GM23338 (cell line): ENCODE results near the gene GSN. TPM values are rescaled to one million over a fixed set of nuclear protein-coding genes. Genes with fewer than 3 reads are reported as not detected.

ENCODE experiments used
- ATAC-seq: fragments of 200-7000 bp; cut with Tn5 transposase; 3 replicates; pipeline ENCODE4 v1.9.1; 2020
- DNase-seq: peaks from one replicate; pipeline ENCODE4 v3.0.0-alpha.2; 2015; ENCODE audit warnings: low spot score
- H2AFZ ChIP-seq: fragments of 200-600 bp; sonication (generic); 2 replicates; pipeline ENCODE4 v1.8.0; 2016; ENCODE audit warnings: antibody characterized with exemption, mild to moderate bottlenecking, moderate library complexity
- H3F3A ChIP-seq: fragments of 200-600 bp; sonication (generic); replicated peaks from 2 replicates; pipeline ENCODE4 v1.8.0; 2017; ENCODE audit warnings: antibody characterized with exemption, mixed run types, low read depth
- H3K27ac ChIP-seq: fragments of 200-600 bp; sonication (generic); 2 replicates; pipeline ENCODE4 v1.6.1; 2016; ENCODE audit warnings: low read depth
- H3K27me3 ChIP-seq: fragments of 200-600 bp; sonication (generic); 2 replicates; pipeline ENCODE4 v1.8.0; 2016; ENCODE audit warnings: mild to moderate bottlenecking, mixed run types, moderate library complexity; ENCODE audit not compliant: insufficient read depth
- H3K36me3 ChIP-seq: fragments of 200-600 bp; sonication (generic); 2 replicates; pipeline ENCODE4 v1.8.0; 2016; ENCODE audit warnings: mild to moderate bottlenecking; ENCODE audit not compliant: insufficient read depth
- H3K4me1 ChIP-seq: fragments of 200-600 bp; sonication (generic); 2 replicates; pipeline ENCODE4 v1.8.0; 2016; ENCODE audit warnings: mild to moderate bottlenecking, moderate library complexity; ENCODE audit not compliant: insufficient read depth
- H3K4me2 ChIP-seq: fragments of 200-600 bp; sonication (generic); 2 replicates; pipeline ENCODE4 v1.7.1; 2017; ENCODE audit warnings: mixed run types
- H3K4me3 ChIP-seq: fragments of 200-600 bp; sonication (generic); 2 replicates; pipeline ENCODE4 v1.6.1; 2016; ENCODE audit warnings: mixed run types
- H3K79me2 ChIP-seq: fragments of 200-600 bp; sonication (generic); replicated peaks from 2 replicates; pipeline ENCODE4 v1.8.0; 2017; ENCODE audit warnings: mild to moderate bottlenecking; ENCODE audit not compliant: insufficient read depth
- H3K9me2 ChIP-seq: fragments of 200-600 bp; sonication (generic); 2 replicates; pipeline ENCODE4 v1.8.0; 2017; ENCODE audit not compliant: insufficient read depth
- H4K20me1 ChIP-seq: fragments of 200-600 bp; sonication (generic); replicated peaks from 2 replicates; pipeline ENCODE4 v1.8.0; 2017; ENCODE audit warnings: mild to moderate bottlenecking; ENCODE audit not compliant: insufficient read depth
- H3K27ac Mint-ChIP-seq: 2 replicates; pipeline ENCODE4 v1.8.0; 2020; ENCODE audit warnings: inconsistent platforms, mild to moderate bottlenecking, moderate library complexity, mixed read lengths
- H3K27me3 Mint-ChIP-seq: 3 replicates; pipeline ENCODE4 v1.8.0; 2022; ENCODE audit warnings: low read depth, mild to moderate bottlenecking, moderate library complexity, mixed read lengths, inconsistent platforms; ENCODE audit not compliant: insufficient read depth, poor library complexity
- H3K36me3 Mint-ChIP-seq: 3 replicates; pipeline ENCODE4 v1.8.0; 2021; ENCODE audit warnings: low read depth, mild to moderate bottlenecking, inconsistent platforms, moderate library complexity, mixed read lengths
- H3K4me1 Mint-ChIP-seq: 3 replicates; pipeline ENCODE4 v1.8.0; 2020; ENCODE audit warnings: mild to moderate bottlenecking, inconsistent platforms, mixed read lengths
- H3K4me3 Mint-ChIP-seq: 3 replicates; pipeline ENCODE4 v1.8.0; 2021; ENCODE audit warnings: moderate library complexity, mild to moderate bottlenecking, inconsistent platforms, mixed read lengths
- H3K9me3 Mint-ChIP-seq: 3 replicates; pipeline ENCODE4 v1.8.0; 2020; ENCODE audit warnings: moderate library complexity, mild to moderate bottlenecking, inconsistent platforms, mixed read lengths
- EZH2 ChIP-seq: fragments of 200-600 bp; sonication (generic); IDR thresholded peaks from one replicate; pipeline ENCODE4 v1.8.0; 2017; ENCODE audit warnings: antibody characterized with exemption, mild to moderate bottlenecking, low read depth; ENCODE audit not compliant: unreplicated experiment
- EZH2phosphoT487 ChIP-seq: fragments of 200-600 bp; sonication (generic); IDR thresholded peaks from one replicate; pipeline ENCODE4 v1.8.1; 2018; ENCODE audit warnings: antibody characterized with exemption; ENCODE audit not compliant: unreplicated experiment
- JUNB ChIP-seq: IDR thresholded peaks from one replicate; pipeline ENCODE4 v1.6.1; 2016; ENCODE audit warnings: antibody characterized with exemption; ENCODE audit not compliant: unreplicated experiment
- STAT1 ChIP-seq: IDR thresholded peaks from one replicate; pipeline ENCODE4 v1.6.1; 2016; ENCODE audit warnings: antibody characterized with exemption; ENCODE audit not compliant: unreplicated experiment
- ZNF114 ChIP-seq: fragments of 250-450 bp; sonication (Bioruptor Pico); IDR thresholded peaks from 2 replicates; pipeline ENCODE4 v1.5.0; 2020; ENCODE audit warnings: mild to moderate bottlenecking, moderate library complexity
- polyA plus RNA-seq: library from polyadenylated mRNA; unstranded; fragments of >200 nt; fragmentation: Nextera tagmentation; extraction: Ambion mirVana; gene quantifications from 2 replicates; pipeline ENCODE4 v1.2.1, GENCODE V29; 2016
- total RNA-seq: library from RNA; depleted of rRNA; stranded (reverse); fragments of >200 nt; shearing (Covaris generic); gene quantifications from 2 replicates; pipeline ENCODE4 v1.2.3, GENCODE V29; 2014
- TF ChIP-seq, protein P1 (sequence below): fragments of 250-450 bp; sonication (Bioruptor Pico); IDR thresholded peaks from 2 replicates; pipeline ENCODE4 v1.5.0; 2020; ENCODE audit warnings: mild to moderate bottlenecking, moderate library complexity
- TF ChIP-seq, protein P2 (sequence below), 2 experiments: fragments of 200-600 bp in 1 of 2; sonication (generic) in 1 of 2; conservative IDR thresholded peaks; 2 replicates each; pipeline versions ENCODE4 v1.5.1 to v1.6.1; 2016 to 2017; ENCODE audit warnings: antibody characterized with exemption in 2 of 2, low read depth in 2 of 2, mild to moderate bottlenecking in 2 of 2, moderate library complexity in 1 of 2
- TF ChIP-seq, protein P3 (sequence below): IDR thresholded peaks from 2 replicates; pipeline ENCODE4 v1.6.1; 2016; ENCODE audit warnings: antibody characterized with exemption

The GSN gene
- total and polyA plus RNA-seq, 2 experiments from 2014 or later, result 30.2 to 85.7 TPM

DNA sequence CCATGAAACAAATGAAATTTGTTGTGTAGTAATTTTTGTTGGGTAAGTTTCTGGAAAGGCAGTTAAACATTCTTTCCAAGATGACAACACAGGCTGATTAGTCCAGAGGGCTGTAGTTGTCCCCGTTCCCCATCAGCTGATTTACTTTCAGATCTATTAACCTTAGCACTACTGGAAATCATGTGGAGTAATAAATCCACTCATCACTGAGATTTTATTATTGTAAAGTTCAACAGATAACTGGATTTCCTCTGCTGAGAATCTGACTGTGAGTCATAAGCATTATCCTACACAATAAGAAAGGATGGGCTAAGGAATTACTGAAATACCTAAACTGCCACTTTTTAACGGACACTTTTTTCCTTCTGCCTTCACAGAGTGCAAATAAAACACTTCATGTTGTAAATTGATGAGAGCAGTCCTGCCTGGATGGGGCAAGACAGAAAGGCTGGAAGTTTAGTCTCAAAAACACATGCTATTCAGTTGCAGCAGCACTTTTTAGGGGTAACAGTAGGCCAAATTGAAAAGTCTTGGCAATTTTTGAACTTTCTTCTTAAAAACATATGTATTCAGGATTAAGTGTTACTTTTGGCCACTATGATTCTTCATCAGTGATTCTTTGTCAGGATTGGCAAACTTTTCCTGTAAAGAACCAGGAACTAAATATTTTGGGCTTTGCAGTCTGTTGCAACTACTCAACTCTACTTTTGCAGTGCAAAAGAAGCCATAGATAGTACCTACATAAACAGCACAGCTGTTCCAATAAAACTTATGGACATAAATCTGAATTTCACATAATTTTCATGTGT, 95.1 kb downstream of the GSN start (continued):
- TF ChIP-seq, protein P1, sequence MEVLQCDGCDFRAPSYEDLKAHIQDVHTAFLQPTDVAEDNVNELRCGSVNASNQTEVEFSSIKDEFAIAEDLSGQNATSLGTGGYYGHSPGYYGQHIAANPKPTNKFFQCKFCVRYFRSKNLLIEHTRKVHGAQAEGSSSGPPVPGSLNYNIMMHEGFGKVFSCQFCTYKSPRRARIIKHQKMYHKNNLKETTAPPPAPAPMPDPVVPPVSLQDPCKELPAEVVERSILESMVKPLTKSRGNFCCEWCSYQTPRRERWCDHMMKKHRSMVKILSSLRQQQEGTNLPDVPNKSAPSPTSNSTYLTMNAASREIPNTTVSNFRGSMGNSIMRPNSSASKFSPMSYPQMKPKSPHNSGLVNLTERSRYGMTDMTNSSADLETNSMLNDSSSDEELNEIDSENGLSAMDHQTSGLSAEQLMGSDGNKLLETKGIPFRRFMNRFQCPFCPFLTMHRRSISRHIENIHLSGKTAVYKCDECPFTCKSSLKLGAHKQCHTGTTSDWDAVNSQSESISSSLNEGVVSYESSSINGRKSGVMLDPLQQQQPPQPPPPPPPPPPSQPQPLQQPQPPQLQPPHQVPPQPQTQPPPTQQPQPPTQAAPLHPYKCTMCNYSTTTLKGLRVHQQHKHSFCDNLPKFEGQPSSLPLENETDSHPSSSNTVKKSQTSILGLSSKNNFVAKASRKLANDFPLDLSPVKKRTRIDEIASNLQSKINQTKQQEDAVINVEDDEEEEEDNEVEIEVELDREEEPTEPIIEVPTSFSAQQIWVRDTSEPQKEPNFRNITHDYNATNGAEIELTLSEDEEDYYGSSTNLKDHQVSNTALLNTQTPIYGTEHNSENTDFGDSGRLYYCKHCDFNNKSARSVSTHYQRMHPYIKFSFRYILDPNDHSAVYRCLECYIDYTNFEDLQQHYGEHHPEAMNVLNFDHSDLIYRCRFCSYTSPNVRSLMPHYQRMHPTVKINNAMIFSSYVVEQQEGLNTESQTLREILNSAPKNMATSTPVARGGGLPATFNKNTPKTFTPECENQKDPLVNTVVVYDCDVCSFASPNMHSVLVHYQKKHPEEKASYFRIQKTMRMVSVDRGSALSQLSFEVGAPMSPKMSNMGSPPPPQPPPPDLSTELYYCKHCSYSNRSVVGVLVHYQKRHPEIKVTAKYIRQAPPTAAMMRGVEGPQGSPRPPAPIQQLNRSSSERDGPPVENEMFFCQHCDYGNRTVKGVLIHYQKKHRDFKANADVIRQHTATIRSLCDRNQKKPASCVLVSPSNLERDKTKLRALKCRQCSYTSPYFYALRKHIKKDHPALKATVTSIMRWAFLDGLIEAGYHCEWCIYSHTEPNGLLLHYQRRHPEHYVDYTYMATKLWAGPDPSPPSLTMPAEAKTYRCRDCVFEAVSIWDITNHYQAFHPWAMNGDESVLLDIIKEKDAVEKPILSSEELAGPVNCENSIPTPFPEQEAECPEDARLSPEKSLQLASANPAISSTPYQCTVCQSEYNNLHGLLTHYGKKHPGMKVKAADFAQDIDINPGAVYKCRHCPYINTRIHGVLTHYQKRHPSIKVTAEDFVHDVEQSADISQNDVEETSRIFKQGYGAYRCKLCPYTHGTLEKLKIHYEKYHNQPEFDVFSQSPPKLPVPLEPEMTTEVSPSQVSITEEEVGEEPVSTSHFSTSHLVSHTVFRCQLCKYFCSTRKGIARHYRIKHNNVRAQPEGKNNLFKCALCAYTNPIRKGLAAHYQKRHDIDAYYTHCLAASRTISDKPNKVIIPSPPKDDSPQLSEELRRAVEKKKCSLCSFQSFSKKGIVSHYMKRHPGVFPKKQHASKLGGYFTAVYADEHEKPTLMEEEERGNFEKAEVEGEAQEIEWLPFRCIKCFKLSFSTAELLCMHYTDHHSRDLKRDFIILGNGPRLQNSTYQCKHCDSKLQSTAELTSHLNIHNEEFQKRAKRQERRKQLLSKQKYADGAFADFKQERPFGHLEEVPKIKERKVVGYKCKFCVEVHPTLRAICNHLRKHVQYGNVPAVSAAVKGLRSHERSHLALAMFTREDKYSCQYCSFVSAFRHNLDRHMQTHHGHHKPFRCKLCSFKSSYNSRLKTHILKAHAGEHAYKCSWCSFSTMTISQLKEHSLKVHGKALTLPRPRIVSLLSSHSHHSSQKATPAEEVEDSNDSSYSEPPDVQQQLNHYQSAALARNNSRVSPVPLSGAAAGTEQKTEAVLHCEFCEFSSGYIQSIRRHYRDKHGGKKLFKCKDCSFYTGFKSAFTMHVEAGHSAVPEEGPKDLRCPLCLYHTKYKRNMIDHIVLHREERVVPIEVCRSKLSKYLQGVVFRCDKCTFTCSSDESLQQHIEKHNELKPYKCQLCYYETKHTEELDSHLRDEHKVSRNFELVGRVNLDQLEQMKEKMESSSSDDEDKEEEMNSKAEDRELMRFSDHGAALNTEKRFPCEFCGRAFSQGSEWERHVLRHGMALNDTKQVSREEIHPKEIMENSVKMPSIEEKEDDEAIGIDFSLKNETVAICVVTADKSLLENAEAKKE, result no peak
- TF ChIP-seq JUNB, result no peak
- no peak for TF ChIP-seq EZH2phosphoT487

GRCh38 chr9:121363622-121363961, 95.6 kb downstream of the GSN start:
- no peaks in the 10 kb centered on the region; the same call in 1 of the 2 replicates for H3K27me3 ChIP-seq
- no peaks in the 10 kb centered on the region for H3K36me3 ChIP-seq
- no peaks in the 10 kb centered on the region for H3F3A ChIP-seq
- Mint-ChIP-seq H3K4me1 (peaks cover 14% of the 10 kb centered on the region), H3K27me3 (peaks cover 5% of the 10 kb centered on the region), H3K36me3 (no peaks in the 10 kb centered on the region), H3K9me3 (no peaks in the 10 kb centered on the region), H3K27ac (no peak overlapping the region), H3K4me3 (no peak overlapping the region)
- TF ChIP-seq EZH2phosphoT487, result no peak
- no peak overlapping the region for H3K4me3 ChIP-seq
- DNase-seq (no peak), ATAC-seq (no peak)
- H4K20me1 ChIP-seq, result no peaks in the 10 kb centered on the region
- no peak overlapping the region for H3K27ac ChIP-seq
- no peak overlapping the region for H2AFZ ChIP-seq
- peaks cover 15% of the 10 kb centered on the region for H3K4me1 ChIP-seq
- H3K79me2 ChIP-seq, result peaks cover 21% of the 10 kb centered on the region
- H3K4me2 ChIP-seq, result no peak overlapping the region
- no peaks in the 10 kb centered on the region for H3K9me2 ChIP-seq

- DNase-seq (no peak), ATAC-seq (no peak)
- Histone ChIP-seq H3K36me3 (no peaks in the 10 kb centered on the region), H3K27ac (no peak overlapping the region), H3K4me3 (no peak overlapping the region), H4K20me1 (no peaks in the 10 kb centered on the region), H3K4me2 (no peak overlapping the region), H3F3A (no peaks in the 10 kb centered on the region), H3K4me1 (peaks cover 20% of the 10 kb centered on the region), H2AFZ (no peak overlapping the region), H3K79me2 (peaks cover 21% of the 10 kb centered on the region), H3K9me2 (no peaks in the 10 kb centered on the region), H3K27me3 (peaks cover 5% of the 10 kb centered on the region)
- no peaks in the 10 kb centered on the region for H3K36me3 Mint-ChIP-seq
- peaks cover 9% of the 10 kb centered on the region for H3K27me3 Mint-ChIP-seq
- H3K4me3 Mint-ChIP-seq, result no peak overlapping the region
- peaks cover 18% of the 10 kb centered on the region for H3K4me1 Mint-ChIP-seq
- H3K9me3 Mint-ChIP-seq, result no peaks in the 10 kb centered on the region
- no peak overlapping the region for H3K27ac Mint-ChIP-seq
- TF ChIP-seq EZH2phosphoT487 (no peak), STAT1 (no peak), EZH2 (no peak), ZNF114 (CRISPR knock-in tag) (no peak)
- TF ChIP-seq, protein P2, sequence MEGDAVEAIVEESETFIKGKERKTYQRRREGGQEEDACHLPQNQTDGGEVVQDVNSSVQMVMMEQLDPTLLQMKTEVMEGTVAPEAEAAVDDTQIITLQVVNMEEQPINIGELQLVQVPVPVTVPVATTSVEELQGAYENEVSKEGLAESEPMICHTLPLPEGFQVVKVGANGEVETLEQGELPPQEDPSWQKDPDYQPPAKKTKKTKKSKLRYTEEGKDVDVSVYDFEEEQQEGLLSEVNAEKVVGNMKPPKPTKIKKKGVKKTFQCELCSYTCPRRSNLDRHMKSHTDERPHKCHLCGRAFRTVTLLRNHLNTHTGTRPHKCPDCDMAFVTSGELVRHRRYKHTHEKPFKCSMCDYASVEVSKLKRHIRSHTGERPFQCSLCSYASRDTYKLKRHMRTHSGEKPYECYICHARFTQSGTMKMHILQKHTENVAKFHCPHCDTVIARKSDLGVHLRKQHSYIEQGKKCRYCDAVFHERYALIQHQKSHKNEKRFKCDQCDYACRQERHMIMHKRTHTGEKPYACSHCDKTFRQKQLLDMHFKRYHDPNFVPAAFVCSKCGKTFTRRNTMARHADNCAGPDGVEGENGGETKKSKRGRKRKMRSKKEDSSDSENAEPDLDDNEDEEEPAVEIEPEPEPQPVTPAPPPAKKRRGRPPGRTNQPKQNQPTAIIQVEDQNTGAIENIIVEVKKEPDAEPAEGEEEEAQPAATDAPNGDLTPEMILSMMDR (conservative IDR thresholded peaks at IDR 0.05; ENCODE audit: low read depth in 2 of 2), result no peak
- TF ChIP-seq, protein P3, sequence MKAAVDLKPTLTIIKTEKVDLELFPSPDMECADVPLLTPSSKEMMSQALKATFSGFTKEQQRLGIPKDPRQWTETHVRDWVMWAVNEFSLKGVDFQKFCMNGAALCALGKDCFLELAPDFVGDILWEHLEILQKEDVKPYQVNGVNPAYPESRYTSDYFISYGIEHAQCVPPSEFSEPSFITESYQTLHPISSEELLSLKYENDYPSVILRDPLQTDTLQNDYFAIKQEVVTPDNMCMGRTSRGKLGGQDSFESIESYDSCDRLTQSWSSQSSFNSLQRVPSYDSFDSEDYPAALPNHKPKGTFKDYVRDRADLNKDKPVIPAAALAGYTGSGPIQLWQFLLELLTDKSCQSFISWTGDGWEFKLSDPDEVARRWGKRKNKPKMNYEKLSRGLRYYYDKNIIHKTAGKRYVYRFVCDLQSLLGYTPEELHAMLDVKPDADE, result no peak
These were observed 96.1 kb downstream of the GSN start for GRCh38 chr9:121364077-121364476.
